Measurements from ENCODE around the gene CDS2. TPM values are rescaled to one million over a fixed set of nuclear protein-coding genes. Genes with fewer than 3 reads are reported as not detected.

Gene CDS2
- total RNA-seq, 4 donors from 2014 or later, result 31.3 to 49.6 (median 38.4) TPM

DNA sequence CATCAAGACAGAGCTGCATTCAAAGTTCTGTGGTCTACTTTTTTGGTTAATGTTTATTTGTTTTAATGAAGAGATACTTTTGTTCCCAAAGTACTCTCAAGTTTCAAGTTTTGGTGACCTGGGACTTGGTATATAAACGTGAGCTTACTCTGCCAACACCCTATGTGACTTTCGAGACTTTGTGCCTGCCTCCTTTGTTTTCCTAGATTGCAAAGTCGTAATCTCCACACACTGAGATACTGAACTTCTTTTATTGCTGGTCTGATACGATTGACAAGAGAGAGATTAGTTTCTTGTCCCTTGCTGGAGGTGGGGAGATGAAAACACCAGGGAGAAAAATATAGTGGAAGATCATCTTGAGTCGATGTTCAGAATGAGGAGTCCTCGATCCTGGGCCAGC is 34.9 kb upstream of the CDS2 start:
- TF ChIP-seq, protein P1, sequence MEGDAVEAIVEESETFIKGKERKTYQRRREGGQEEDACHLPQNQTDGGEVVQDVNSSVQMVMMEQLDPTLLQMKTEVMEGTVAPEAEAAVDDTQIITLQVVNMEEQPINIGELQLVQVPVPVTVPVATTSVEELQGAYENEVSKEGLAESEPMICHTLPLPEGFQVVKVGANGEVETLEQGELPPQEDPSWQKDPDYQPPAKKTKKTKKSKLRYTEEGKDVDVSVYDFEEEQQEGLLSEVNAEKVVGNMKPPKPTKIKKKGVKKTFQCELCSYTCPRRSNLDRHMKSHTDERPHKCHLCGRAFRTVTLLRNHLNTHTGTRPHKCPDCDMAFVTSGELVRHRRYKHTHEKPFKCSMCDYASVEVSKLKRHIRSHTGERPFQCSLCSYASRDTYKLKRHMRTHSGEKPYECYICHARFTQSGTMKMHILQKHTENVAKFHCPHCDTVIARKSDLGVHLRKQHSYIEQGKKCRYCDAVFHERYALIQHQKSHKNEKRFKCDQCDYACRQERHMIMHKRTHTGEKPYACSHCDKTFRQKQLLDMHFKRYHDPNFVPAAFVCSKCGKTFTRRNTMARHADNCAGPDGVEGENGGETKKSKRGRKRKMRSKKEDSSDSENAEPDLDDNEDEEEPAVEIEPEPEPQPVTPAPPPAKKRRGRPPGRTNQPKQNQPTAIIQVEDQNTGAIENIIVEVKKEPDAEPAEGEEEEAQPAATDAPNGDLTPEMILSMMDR (IDR thresholded peaks at IDR 0.05; ENCODE audit: low read depth), result no peak

DNA sequence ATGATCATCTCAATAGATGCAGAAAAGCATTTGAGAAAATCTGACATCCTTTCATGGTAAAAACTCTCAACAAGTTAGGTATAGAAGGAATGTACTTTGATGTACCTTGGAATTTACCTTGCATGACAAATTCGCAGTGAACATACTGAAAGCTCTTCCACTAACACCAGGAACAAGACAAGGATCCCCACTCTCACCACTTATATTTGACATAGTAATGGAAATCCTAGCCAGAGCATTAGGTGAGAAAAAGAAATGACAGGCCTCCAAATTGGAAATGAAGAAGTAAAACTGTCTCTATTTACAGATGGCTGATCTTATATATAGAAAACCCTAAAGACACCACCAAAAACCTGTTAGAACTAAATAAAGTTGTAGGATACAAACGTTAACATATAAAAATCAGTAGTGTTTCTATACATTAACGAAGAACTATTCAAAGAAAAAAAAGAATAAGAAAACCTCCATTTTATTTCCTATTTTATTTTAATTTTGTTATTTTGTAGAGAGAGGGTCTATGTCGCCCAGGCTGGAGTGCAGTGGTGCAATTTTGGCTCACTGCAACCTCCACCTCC is 34.0 kb upstream of the CDS2 start:
- TF ChIP-seq, protein P1 (IDR thresholded peaks at IDR 0.05; ENCODE audit: low read depth), result no peak

DNA sequence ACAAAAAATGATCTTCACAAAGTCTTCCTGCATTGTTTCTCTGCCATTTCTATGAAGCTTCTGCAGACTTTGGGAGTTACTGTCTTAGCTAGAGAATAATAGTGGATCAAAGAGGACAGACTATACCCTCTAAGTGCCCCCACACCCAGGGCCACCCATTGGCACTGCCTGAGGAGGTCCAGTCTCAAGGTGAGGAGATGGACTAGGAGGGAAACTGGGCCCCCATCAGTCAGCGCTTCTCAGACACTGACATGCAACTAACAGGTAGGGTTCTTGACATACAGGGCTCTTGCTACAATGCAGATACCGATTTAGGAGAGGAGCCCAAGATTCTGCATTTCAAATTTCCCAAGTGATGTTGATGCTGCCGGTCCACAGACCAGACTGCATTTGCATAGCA is 31.4 kb upstream of the CDS2 start:
- TF ChIP-seq, protein P1 (IDR thresholded peaks at IDR 0.05; ENCODE audit: low read depth), result no peak

DNA sequence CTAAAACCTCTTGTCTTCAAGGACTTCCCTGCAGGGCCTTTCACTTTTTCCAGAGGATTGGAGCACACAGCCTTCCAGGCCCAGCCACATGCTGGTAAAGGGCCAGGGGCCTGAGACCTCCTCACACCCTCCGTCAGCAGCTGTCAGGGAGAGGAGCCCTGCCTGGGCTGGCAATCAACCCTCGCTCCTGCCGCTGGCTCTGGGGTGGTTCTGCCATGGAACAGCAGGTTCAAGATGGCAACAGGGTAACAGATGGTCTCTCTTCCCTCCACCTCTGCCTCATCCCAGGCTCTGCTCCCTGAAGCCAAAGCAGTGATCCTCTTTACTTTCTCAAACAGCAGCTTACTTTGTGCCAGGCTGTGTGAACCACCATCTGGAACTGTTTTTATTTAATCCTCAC is 30.9 kb upstream of the CDS2 start:
- TF ChIP-seq, protein P1 (IDR thresholded peaks at IDR 0.05; ENCODE audit: low read depth), result no peak

DNA sequence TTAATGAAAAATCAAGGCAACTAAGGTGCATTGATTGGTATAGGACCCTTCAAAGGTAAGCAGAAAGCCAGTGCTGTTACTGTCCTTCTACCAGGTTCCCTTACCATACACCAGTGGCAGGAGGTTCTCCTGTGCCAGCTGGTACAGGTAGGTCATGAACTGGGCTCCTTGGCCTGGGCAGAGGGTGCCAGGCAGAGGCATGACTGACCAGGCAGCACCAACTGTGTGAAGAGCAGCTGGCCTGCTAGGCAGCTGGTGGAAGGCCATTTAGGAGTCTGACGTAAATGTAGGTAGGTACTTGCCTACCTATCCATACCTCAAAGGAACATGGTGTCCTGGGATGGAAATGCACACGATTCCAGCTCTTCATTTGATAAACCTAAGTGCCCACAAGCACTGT is 30.3 kb upstream of the CDS2 start:
- TF ChIP-seq, protein P1 (IDR thresholded peaks at IDR 0.05; ENCODE audit: low read depth), result no peak

DNA sequence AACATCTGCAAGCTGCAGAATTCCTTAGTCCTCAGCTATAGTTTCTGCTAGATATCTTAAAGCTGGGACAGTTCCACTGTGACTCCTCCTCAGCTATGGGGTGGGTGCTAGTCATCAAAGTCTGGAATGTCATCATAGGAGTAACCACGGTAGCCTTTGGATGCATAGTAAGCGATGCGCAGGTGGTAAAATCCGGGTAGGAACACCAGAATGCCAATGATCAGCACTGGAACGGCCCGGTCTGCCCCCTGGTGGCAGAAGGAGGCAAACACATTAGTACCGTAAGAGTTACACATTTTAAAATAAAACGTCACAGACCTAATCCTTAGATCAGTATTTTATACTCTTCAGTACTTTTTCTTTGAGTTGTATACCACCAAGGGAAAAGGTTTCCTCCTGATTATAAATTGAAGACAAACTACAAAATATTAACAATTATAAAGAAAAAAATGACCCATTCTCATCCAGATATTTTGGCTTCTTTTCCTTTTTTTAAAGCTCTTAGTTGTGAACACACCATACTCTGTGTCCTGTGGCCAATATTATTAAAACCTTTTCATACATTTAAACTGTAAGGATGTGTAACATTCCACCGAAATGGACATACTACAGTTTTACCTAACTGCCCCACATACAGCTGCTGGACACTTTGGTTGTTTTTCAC is 26.0 kb upstream of the CDS2 start:
- TF ChIP-seq, protein P1 (IDR thresholded peaks at IDR 0.05; ENCODE audit: low read depth), result no peak

DNA sequence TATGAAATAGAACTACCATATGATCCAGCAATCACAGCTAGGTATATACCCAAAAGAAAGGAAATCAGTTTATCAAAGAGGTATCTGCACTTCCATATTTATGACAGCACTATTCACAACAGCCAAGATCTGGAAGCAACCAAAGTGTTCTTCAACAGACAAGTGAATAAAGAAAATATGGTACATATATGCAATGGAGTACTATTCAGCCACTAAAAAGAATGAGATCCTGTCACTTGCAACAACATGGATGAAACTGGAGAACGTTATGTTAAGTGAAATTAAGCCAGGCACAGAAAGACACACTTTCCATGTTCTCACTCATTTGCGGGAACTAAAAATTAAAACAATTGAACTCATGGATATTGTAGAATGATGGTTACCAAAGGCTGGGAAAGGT is 22.3 kb upstream of the CDS2 start:
- TF ChIP-seq, protein P1 (IDR thresholded peaks at IDR 0.05; ENCODE audit: low read depth), result no peak

Measured in subcutaneous adipose tissue (tissue), 4 donors.